Measurements from ENCODE around the gene PTPRQ. TPM values are rescaled to one million over a fixed set of nuclear protein-coding genes. Genes with fewer than 3 reads are reported as not detected.

Gene PTPRQ
- total RNA-seq, 1 donor from 2014 or later, result 0.04 TPM

DNA sequence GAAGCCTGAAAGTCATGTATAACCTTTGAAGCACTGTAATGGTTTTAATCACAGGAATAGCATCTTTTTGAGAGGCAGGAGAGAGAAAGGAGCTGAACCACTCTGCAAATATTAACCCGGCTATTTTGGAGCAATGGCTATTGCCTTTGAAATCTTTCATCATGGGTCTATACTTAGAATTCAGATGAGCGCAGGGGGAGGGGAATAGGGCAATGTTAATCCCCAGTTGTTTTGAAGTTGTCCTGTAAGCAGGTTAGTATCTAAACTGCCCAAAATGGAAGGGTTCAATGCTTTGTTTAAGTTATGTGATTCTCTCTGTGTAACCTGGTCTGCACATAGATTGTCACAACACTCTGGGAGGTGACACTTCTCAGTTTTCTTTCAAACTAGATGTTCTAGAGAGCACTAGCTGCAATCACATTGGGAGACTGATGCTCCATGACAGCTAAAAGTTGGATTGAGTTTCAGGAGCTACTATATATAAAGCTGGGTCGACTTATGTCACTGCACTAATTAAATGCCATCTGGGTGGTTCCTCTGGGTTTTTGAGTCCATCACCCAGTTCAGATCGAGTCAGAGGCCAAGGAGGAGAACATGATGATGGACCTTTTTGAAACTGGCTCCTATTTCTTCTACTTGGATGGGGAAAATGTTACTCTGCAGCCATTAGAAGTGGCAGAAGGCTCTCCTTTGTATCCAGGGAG lies 263.2 kb downstream of the PTPRQ start, which contains the start of gene MYF6:
TSS of gene MYF6 (plus strand) at position 509 of the 704 bp plus-strand sequence. CDS start at position 595, 86 bp downstream.
- no peak for ATAC-seq

DNA sequence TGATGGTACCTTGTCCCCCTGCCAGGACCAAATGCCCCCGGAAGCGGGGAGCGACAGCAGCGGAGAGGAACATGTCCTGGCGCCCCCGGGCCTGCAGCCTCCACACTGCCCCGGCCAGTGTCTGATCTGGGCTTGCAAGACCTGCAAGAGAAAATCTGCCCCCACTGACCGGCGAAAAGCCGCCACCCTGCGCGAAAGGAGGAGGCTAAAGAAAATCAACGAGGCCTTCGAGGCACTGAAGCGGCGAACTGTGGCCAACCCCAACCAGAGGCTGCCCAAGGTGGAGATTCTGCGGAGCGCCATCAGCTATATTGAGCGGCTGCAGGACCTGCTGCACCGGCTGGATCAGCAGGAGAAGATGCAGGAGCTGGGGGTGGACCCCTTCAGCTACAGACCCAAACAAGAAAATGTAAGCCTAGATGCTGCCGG lies 263.8 kb downstream of the PTPRQ start:
- no peak for ATAC-seq

DNA sequence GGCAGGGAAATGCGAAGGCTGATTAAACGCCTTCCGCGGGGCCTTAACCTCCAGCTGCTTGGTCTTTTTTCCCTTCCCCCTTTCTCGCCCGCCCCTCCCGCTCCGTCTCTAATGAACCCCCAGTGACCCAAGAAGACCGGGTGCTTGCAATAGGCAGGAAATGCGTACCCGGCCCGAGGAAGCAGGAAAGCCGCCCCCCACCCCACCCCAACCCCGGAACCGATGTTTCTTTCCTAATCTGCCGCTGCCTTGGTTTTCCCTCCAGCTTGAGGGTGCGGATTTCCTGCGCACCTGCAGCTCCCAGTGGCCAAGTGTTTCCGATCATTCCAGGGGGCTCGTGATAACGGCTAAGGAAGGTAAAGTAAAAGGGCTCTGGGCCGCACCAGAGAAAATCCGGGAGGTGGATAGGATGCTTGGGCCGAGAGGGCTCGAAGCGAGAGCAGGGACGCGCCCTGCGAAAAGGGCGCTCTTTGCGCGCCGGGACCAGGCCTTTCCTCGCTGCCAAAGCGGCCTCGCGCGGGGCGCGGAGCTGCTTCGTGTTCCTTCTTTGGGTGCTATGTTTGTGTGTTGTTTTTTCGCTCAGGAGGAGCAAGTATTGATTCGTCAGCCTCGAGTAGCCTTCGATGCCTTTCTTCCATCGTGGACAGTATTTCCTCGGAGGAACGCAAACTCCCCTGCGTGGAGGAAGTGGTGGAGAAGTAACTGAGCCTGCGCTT lies 264.4 kb downstream of the PTPRQ start:
- ATAC-seq, result no peak

DNA sequence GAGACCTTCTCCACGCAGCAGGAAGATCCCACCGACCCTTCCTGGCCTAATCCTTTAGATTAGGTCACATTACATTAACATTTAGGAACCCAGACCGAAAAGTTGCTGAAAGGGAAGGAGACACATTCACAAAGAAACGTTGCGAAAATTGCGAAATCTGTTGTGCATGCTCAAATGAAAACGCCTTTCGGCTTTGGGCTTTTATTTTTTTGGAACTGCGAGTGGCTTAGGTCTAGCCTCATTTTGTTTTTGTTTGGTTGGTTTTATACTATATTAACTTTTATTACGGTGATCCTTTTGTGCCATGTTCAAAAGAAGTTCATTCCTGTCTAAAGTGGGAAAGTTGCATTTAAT lies 264.9 kb downstream of the PTPRQ start:
- no peak for ATAC-seq

GRCh38 chr12:80709811-80710726 lies 266.0 kb downstream of the PTPRQ start:
- no peak for ATAC-seq

GRCh38 chr12:80710727-80711449 lies 266.9 kb downstream of the PTPRQ start:
- ATAC-seq, result no peak

GRCh38 chr12:80711866-80712265 lies 267.8 kb downstream of the PTPRQ start:
- no peak for ATAC-seq

GRCh38 chr12:80712866-80713265 lies 268.8 kb downstream of the PTPRQ start:
- ATAC-seq, result no peak

GRCh38 chr12:80713419-80713818 lies 269.4 kb downstream of the PTPRQ start:
- ATAC-seq, result no peak

GRCh38 chr12:80714055-80714454 lies 270.0 kb downstream of the PTPRQ start:
- ATAC-seq, result no peak

DNA sequence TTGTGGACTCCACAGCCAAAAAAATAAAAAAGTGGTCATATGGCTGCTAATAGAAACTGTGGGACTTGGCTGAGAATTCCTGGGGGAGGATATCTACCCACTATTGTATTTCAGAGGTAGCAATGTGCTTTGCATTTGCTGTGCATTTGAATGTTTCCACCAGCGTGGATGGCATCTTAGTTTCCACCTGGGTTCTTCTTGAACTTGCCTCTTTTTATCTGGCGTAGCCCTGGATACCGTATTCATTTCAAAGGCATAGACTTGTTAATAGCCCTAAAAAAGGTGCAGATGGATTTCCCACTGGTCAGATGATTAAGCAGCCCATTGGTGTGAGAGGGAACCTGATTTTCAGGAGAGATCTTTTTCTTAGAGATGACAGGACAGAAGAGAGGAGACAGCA lies 270.8 kb downstream of the PTPRQ start:
- ATAC-seq, result no peak

- no peak for ATAC-seq
These were observed 271.7 kb downstream of the PTPRQ start for GRCh38 chr12:80715713-80716249.

DNA sequence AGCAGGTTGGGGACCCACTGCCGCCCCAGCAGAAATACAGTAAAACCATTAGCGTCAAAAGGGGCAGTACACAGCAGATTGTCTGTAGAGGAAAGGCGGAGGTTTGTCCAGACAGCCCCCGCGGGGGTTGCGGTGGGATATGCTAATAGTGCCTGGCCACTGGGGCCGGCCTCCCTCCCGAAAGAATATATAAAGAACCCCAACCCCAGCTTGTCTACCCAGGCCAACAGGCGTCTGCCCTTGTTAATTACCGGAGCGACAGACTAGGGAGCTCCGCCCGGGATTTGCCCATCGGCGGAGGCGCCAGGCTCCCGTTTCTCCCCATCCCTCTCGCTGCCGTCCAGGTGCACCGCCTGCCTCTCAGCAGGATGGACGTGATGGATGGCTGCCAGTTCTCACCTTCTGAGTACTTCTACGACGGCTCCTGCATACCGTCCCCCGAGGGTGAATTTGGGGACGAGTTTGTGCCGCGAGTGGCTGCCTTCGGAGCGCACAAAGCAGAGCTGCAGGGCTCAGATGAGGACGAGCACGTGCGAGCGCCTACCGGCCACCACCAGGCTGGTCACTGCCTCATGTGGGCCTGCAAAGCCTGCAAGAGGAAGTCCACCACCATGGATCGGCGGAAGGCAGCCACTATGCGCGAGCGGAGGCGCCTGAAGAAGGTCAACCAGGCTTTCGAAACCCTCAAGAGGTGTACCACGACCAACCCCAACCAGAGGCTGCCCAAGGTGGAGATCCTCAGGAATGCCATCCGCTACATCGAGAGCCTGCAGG lies 272.8 kb downstream of the PTPRQ start, which contains the start of gene MYF5:
TSS of gene MYF5 (plus strand) at position 217 of the 774 bp plus-strand sequence. CDS start at position 369, 152 bp downstream.
- ATAC-seq, result no peak

GRCh38 chr12:80717856-80718255 lies 273.8 kb downstream of the PTPRQ start:
- no peak for ATAC-seq

- ATAC-seq, result no peak
These were observed 276.5 kb downstream of the PTPRQ start for GRCh38 chr12:80720516-80720915.

- ATAC-seq, result no peak
These were observed 277.3 kb downstream of the PTPRQ start for GRCh38 chr12:80721326-80721725.
